GM18868 (cell line): Measurements from ENCODE around the gene FUT6.
A peak's percentile ranks its signal among the peaks of the same experiment; 100 is the strongest.

ENCODE experiments used
- ATAC-seq: cut with Tn5 transposase; IDR thresholded peaks from one replicate; pipeline ENCODE4 v1.9.1; 2021; ENCODE audit warnings: mild to moderate bottlenecking, moderate library complexity; ENCODE audit not compliant: unreplicated experiment

FUT6 gene

DNA sequence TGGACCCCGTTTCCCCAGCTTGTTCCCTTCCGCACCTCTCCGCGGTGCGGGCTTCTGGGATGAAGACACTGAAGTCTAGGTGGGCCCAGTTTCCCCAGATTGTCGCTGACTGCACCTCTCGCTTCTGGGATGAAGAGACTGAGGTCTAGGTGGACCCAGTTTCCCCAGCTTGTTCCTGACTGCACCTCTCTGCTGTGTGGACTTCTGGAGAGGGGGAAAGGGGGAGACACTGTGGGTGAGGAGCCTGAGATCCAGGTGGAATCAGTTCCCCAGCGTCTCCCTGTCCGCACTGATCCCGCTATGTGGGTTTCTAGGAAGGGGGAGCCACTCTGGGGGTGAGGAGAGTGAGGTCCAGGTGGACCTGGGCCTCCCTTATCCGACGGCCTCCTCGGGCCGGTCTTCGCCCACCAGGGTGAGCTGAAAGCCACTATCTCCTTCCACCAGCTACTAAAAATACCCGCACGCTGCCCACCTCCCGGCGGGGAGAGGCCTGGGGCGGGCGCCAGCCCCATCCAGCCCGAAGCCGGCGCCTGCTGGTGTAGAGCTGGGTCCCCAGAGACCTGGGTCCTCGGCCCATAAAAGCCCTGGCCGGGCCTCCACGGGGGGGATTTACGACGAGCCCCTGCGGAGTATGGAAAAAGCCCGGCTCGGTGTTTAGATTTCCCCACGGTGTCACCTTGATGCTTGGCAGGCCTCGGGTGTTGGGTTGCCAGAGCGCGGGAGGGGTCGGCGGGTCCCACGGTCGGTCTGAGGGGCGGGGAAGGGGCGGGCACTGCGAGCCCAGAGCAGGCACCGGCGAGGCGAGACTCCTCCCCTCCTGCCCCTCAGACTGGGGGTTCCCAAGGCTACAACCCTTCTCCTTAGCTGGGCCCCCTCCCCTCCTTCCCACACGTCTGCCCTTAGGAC is 10.6 kb downstream of the FUT6 start:
- no peak for ATAC-seq

DNA sequence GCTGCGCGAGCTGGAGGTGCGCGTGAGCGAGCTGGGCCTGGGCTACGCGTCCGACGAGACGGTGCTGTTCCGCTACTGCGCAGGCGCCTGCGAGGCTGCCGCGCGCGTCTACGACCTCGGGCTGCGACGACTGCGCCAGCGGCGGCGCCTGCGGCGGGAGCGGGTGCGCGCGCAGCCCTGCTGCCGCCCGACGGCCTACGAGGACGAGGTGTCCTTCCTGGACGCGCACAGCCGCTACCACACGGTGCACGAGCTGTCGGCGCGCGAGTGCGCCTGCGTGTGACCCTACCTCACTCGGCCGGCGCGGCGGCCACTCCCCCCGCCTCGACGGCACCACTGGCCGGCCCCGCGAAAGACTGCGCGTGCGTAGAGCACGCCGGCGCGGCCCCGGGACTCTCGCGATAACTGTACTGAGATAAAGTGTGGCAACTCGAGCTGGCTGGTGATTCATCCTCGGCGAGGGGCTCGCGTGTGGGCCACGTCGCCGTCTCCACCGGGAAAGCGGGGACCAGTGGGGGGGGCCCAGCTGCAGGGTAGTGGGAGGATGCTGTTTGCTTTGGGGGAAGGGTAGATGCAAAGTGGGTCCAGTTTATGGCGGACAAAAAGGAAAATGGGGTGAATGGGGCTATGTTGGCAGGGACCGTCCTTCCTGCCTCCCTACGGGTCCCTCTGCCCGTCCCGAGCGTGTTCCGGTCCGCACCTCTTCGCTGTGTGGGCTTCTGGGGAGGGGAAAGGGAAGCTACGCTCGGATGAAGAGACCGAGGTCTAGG is 11.4 kb downstream of the FUT6 start:
- peak; percentile 64 for ATAC-seq

DNA sequence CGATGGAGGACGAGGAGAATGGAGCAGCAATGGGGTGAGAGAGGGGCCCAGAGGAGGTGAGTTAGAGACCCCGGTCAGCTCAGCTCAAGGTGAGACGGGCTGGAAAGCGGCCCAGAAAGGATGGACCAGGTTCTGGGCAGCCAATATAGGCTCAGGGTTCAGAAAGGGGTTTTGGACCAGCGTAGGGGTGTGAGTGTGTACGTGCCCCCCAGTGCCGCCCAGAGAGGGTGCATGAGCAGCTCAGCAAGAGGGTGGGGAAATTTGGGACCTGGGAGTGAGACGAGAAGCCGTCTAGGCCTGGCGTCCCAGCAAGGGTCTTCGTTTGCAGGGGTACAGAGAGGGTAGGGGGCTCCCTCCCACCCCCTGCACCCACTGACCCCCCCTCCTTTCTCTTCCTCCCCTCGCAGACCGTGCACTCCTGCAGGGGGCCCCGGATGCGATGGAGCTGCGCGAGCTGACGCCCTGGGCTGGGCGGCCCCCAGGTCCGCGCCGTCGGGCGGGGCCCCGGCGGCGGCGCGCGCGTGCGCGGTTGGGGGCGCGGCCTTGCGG is 12.1 kb downstream of the FUT6 start:
- ATAC-seq = no peak

DNA sequence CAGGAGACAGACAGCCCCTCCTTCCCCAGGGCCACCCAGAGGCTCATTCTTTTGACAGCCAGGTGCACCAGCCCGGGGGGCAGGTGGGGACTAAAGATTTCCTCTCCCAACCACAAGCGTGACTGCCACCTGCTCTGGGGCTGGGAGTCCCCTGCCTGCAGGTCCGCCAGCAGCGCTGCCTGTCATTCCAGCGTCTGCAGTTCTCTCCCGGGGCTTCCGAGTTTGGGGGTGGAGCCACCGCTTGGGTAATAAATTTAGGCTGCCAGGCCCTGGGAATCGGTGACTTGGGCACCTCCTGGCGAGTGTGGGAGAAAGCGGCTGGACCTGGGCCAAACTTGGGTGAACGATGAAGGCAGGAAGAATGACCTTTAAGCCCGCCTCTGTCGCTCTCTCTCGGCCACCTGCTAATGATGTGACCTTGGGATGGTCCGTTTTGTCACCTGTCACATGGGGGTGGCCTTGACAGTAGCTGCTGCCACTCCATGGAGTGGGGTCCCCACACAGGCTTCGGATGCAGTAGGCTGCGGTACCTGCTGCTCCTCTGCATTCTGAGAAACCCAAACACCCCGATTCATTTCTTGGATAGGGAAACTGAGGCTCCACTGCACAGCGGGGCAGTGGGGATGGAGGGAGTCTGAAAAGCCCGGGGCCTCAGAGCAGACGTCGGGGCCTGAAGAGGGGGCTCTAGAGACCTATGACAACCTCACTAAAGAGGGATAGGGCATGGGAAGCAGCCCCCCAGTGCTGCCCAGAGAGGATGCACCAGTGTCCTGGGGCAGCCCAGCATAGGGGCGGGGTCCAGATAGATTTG is 12.8 kb downstream of the FUT6 start:
- no peak for ATAC-seq

DNA sequence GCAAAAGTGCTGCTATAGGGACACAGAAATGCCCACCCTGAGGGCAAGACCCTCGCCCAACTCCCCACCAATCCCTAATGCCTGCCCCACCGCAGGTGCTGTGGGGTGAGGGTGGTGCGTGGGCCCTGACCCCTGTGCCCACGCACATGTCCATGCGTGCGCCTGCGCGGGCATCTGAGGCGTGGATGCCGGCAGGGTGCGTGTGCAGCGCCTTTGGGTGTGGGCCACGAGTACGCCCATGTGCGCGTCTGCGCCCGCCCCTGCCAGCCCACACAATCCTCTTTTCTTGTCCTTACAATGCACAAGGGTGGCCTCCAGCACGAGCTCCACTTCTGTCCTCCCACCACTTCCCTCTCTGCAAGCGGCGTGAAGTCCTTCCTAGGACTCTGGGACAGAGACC is 14.3 kb downstream of the FUT6 start:
- no peak for ATAC-seq

DNA sequence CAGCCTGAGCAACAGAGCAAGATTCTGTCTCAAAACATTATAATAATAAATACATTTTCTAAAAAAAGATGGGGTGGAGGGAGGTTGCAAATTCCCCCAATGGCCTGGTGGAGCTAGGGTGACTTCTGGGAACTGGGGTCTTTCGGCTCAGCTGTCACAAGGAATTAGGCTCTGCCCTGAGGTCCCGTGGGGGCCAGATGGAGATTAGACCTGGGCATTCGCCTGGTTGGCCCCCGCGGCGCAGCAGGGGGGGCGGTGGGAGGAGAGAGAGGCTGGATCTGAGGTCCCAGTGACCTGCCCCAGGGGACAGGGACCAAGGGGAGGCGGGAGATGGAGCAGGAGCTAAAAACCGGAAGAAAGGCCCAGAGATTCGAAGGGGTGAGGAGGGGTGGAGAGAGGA is 14.8 kb downstream of the FUT6 start:
- ATAC-seq = no peak

DNA sequence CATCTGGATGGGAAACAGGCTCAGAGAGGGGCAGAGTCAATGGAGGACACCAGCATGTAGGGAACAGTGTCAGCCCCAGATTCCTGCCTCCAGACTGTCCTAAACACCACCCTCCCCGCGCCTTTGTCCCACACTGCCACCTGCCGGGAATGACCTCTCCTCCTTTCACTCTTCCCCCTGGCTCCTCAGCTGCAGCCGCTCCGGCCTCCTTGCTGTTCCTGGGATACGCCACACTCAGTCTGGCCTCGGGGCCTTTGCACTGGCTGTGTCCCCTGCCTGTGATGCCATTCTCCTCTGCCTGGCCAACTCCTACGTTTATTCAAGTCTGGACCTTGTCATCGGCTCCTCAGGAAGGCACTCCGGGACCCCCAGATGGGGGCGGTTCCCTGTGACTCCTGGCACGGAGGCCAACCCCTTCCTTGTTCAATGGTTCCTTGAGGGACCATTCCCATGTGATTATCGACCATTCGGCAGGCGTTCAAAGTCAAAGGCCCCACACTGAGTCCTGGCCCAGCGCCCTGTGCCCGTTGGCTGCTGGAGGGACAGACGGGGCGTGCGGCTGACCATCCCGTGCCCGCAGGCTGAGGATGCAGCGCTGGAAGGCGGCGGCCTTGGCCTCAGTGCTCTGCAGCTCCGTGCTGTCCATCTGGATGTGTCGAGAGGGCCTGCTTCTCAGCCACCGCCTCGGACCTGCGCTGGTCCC is 15.8 kb downstream of the FUT6 start:
- ATAC-seq = no peak

DNA sequence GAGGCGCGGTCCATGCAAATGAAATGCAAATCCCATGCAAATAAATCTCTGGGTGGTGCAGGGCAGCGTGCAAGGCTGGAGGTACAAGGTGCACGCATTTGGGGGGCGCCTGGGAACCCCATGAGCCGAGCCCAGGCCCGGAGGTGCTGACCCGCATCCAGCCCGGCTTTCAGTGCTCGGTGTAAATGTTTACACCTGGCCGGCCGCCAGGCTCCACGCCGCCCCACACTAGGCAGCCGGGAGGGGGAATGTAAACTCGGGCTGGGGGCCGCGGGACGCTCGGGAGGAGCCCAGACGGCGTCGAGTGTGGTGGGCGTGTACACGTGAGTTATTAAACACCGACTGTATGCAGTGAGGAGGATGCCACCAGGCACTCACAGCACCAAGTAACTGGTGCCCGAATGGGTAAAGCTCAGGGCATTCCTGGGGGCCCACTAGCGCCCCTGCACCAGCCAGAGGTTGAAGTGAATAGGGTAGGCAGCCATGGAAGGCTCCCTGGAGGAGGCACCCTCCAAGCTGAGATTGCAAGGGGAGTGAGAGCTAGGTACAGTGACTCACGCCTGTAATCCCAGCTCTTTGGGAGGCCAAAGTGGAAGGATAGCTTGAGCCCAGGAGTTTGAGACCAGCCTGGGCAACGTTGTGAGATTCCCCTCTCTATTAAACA is 17.2 kb downstream of the FUT6 start:
- ATAC-seq = no peak

DNA sequence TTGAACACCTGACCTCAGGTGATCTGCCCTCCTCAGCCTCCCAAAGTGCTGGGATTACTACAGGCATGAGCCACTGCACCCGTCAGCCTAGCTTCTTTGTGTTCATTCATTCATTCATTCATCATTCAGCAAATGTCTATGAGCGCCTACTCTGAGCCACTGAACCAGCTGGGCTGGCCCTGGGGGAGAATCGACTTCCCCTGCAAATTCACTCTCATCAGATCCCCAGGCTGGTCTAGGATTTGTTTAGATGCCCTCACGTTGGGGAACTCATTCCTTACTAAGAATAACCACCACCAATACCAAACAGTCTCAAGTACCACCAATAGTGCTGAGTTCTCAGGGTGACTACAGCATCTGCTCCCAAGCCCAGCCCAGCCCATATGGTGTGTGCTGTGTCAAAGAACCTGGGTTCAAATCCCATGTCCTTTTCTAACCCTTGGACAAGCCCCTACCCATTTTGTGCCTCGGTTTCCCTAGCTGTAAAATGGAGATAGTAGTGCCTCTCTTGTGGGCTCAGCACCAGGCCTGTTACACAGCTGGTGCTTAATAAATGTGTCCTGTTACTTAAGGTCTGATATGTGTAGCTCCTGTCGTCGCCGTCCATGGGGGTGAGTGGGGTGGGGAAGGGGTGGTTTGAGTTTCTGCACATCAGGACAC is 17.9 kb downstream of the FUT6 start:
- ATAC-seq = no peak

DNA sequence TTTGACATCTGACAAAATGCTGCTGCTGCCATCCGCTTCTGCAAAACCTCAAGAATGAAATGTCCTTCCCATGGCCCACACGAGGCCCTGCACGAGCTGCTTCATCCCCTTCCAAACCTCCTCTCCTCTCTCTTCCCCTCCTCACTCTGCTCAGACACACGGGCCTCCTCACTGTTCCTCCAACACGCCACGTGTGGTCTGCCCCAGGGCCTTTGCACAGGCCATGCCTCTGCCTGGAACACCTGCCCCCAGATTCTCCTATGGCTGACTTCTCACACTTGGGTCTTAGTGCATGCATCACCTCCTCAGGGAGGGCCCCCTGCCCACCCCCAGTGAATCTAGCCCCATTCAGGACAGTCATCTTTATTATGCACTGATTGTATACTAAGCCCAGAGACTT is 18.7 kb downstream of the FUT6 start:
- ATAC-seq = no peak

DNA sequence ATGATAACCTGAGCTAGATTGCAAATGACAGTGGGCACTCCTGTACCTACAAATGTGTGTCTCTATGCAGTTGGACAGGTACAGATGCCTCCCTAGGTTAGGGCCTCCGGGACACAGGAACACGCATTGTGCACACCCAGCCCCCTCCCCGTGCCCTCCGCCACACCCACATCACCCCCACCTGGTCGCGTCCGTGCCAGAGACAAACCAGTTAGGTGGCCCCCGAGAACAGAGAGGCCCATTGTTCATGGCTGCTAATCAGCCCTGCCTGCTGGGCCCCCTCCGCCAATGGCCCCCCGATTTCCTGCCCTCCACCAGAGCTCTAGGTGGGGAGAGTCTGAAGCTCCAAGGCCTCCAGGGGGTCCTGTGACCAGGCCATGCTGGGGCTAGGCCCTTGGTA is 20.9 kb downstream of the FUT6 start:
- ATAC-seq = no peak

DNA sequence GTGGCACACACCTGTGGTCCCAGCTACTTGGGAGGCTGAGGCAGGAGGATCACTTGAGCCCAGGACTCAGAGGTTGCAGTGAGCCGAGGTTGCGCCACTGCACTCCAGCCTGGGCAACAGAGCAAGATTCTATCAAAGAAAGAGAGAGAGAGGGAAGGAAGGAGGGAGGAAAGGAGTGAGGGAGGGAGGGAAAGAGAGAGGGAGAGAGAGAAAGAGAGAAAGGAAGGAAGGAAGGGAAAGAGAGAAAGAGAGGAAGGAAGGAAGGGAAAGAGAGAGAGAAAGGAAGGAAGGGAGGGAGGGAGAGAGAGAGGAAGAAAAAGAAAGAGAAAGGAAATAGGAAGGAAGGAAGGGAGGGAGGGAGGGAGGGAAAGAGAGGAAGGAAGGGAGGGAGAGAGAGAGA is 22.3 kb downstream of the FUT6 start:
- ATAC-seq = no peak

DNA sequence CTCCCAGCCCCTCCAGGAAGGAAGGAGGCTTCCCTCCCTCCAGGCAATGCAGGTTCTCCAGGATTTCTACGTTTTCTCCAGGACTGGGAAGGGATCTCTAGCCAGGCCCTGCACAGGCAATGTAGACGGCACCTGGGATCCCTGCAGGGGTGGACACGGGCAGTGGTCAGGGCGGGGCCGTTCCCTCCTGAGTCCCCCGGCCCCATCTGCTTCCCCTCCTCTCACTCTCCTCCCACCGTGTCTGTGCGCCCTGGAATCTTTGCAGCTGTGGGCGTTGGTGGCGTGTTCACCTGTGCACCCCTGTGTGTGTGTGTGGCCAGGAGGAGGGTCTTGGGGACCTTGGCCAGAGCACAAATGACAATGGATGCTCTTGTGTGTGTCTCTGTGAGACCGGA is 24.7 kb downstream of the FUT6 start:
- no peak for ATAC-seq

DNA sequence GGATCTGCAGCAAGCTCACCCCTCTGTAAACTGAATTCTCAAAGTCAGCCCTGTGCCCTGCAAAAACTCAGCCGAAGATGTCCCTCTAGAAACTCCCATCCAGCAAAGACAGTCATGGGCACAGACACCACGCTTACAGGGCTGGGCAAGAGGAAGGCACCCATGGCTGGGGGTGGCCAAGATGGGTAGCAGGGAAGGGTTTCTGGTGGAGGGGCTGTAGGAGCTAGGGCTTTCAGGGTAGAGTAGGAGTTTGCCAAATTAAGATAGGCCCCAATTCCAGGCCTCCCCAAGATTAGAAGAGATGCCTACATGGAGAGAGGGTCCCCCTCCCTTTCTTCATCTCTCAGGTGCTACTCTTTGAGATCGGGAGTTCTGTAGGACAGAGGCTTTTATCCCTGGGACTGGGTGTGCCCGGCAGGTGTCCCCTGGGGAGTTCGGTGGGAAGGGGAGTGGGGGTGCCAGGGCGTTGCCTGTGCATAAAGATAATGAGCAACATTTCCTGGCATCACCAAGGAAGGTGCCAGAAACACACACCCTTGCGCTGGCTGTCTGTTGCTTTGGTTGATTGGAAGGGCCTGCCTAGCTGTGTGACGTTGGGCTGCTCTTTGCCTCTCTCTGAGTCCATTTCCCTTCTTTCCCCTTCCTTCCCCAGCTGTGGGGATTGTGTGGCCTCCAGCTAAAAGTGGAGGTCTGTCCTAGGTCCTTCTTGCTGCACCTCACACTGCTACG is 25.2 kb downstream of the FUT6 start:
- no peak for ATAC-seq

DNA sequence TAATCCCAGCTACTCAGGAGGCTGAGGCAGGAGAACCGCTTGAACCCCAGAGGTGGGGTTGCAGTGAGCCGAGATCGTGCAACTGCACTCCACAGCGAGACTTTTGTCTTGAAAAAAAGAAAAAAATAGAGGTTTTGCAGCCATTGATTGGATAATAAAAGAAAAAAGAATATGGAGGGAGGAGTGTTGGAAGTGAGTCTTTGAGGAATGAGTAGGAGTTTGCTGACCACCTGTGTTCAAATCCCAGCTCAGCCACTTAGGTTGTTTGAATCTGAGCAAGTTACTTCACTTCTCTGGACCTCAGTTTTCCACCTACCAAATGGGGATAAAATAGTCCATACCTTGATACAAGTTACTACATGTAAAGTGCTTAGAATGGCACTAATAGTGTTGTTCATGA is 28.4 kb downstream of the FUT6 start:
- no peak for ATAC-seq

DNA sequence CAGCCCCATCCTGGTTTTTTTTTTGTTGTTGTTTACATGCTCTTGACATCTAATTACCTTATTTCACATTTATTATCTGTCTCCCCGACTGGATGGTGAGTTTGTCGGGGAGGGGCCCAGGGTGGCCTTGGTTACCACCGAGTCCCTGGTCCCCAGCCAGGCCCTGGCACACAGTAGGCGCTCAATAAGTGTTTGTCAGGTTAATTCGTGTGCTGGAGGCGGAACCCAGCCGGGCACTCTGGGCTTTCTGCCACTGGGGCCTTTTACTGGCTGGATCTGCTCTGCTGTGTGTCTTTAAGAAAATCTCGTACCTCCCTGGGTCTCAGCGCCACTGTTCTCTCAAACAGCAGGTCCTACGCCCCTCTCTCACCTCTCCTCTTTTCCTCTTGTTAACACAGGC is 30.0 kb downstream of the FUT6 start:
- ATAC-seq = no peak

DNA sequence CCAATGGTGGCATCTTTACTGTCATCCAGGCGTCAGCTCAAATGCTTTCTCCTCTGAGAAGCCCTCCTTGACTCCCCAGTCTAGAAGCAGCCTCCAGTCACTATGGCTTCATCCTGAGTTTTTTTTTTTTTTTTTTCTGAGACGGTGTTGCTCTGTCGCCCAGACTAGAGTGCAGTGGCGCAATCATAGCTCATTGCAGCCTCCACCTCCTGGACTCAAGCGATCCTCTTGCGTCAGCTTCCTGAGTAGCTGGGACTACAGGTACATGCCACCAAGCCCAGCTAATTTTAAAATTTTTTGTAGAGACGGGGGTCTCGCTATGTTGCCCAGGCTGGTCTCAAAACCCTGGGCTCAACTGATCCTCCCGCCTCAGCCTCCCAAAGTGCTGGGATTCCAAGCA is 30.4 kb downstream of the FUT6 start:
- no peak for ATAC-seq

DNA sequence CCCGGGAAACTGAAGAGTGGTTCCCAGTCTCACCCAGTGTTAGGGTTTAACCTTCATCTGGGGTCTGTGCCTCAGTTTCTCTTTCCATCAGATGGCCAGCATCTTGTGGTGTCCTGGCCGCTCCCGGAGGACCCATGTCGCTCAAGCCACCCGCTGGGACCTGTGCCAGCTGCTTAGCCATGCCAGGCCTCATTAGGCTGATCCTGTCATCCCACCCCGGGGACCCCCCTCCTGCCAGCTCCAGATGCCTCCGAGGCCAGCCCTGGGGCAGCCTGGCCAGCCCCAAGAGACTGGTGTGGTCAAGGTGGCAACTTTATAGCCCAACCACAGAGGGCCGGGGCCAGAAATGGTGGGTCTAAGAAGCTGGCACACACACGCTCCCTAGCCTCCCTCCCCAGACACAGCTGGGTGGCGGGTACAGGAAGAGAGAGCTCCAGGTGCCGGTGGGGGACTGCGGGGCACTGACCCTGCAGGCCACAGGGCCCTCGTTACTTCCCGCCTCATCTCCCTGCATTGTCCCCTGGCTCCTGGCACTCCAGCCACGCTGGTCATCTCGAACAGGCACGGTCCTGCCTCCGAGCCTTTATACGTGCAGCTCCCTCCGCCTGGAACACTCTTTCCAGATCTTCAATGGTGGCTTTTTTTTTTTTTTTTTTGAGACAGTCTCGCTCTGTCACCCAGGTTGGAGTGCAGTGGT is 31.2 kb downstream of the FUT6 start:
- ATAC-seq = no peak
